PC-3 (cell line): Measurements from ENCODE around the gene IZUMO1.

Experiments
- CTCF ChIP-seq: fragments of 300-600 bp; sonication (generic); conservative IDR thresholded peaks from 2 replicates; pipeline ENCODE4 v1.5.1; 2017; ENCODE audit warnings: antibody characterized with exemption, low read depth, mild to moderate bottlenecking, low read length
- EZH2 ChIP-seq: fragments of 300-600 bp; sonication (generic); IDR thresholded peaks from one replicate; pipeline ENCODE4 v1.6.1; 2017; ENCODE audit warnings: antibody characterized with exemption, mild to moderate bottlenecking, low read length; ENCODE audit not compliant: unreplicated experiment

- TF ChIP-seq CTCF (no peak), EZH2 (no peak)
Observed at GRCh38 chr19:48756686-48757085, 10.0 kb upstream of the IZUMO1 start.
